ENCODE data around the gene RTN4RL1. TPM values are rescaled to one million over a fixed set of nuclear protein-coding genes. Genes with fewer than 3 reads are reported as not detected.

Gene RTN4RL1
- total and polyA plus RNA-seq, 11 donors = 1.7 to 4.9 (median 2.7) TPM

DNA sequence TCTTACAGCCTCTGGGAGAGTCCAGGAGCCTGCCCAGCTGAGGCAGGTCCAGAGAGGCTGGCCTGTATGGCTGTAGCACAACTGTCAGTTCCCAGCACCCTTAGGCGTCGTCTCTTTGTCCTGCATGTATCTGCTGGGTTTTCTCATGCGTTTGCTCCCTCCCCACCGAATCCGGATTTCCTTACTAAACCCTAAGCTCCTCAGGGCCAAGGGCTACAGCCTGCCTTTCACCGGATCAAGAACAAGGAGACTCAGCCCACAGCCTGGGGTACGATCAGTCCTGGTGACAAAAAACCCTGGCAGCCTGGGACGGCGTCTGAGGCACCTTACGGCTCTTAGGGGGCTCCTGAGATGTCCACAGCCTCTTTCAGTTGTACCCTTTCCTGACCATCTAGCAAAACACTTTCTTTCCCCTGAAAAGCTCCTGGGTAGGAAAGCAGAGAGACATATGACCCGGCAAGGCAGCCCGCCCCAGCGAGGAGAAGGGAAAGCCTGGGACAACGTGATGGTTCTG lies 42.0 kb upstream of the RTN4RL1 start:
- peak in 2 of 4 donors; percentile 0 to 13 for ATAC-seq
- Histone ChIP-seq H3K9me3 (no peaks in the 10 kb centered on the region), H3K4me1 (peaks cover 11 to 94% (median 83%) of the 10 kb centered on the region in 12 donors), H3K27ac (peak overlapping the region; percentile 67 to 98 (median 88)), H3K4me3 (no peak overlapping the region), H3K27me3 (no peaks in the 10 kb centered on the region), H3K36me3 (peaks cover 0 to 53% (median 18%) of the 10 kb centered on the region in 9 donors)
- TF ChIP-seq, protein P1, sequence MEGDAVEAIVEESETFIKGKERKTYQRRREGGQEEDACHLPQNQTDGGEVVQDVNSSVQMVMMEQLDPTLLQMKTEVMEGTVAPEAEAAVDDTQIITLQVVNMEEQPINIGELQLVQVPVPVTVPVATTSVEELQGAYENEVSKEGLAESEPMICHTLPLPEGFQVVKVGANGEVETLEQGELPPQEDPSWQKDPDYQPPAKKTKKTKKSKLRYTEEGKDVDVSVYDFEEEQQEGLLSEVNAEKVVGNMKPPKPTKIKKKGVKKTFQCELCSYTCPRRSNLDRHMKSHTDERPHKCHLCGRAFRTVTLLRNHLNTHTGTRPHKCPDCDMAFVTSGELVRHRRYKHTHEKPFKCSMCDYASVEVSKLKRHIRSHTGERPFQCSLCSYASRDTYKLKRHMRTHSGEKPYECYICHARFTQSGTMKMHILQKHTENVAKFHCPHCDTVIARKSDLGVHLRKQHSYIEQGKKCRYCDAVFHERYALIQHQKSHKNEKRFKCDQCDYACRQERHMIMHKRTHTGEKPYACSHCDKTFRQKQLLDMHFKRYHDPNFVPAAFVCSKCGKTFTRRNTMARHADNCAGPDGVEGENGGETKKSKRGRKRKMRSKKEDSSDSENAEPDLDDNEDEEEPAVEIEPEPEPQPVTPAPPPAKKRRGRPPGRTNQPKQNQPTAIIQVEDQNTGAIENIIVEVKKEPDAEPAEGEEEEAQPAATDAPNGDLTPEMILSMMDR (IDR thresholded peaks at IDR 0.05) = no peak
- TF ChIP-seq POLR2A (IDR thresholded peaks at IDR 0.05) = no peak
- no peak for DNase-seq
- intact Hi-C loops (cut with DNase I) = loop anchor here in 1 of 10 donors (5.0 kb wide), 1 partner anchor 110 kb away; no protein-coding TSS in a partner anchor
- 45 to 66% (median 57%) methylated on average over 12 to 14 of the region's 14 CpGs for WGBS, 4 donors

GRCh38 chr17:2065949-2066400 lies 40.8 kb upstream of the RTN4RL1 start:
- peaks cover 9 to 94% (median 83%) of the 10 kb centered on the region in 12 donors for H3K4me1 ChIP-seq
- DNase-seq (no peak), ATAC-seq (no peak)
- peaks cover 0 to 60% (median 27%) of the 10 kb centered on the region in 9 donors for H3K36me3 ChIP-seq
- TF ChIP-seq, protein P1 (IDR thresholded peaks at IDR 0.05) = no peak
- no peak for TF ChIP-seq POLR2A (IDR thresholded peaks at IDR 0.05)
- no peak overlapping the region for H3K4me3 ChIP-seq
- intact Hi-C loops (cut with DNase I) = loop anchor here in 1 of 10 donors (5.0 kb wide), 1 partner anchor 111 kb away; no protein-coding TSS in a partner anchor
- WGBS, 4 donors = 70 to 79% (median 73%) methylated on average over 10 of the region's 10 CpGs
- peak overlapping the region in 11 of 12 donors; percentile 67 to 98 (median 93) for H3K27ac ChIP-seq
- H3K9me3 ChIP-seq = no peaks in the 10 kb centered on the region
- no peaks in the 10 kb centered on the region for H3K27me3 ChIP-seq

DNA sequence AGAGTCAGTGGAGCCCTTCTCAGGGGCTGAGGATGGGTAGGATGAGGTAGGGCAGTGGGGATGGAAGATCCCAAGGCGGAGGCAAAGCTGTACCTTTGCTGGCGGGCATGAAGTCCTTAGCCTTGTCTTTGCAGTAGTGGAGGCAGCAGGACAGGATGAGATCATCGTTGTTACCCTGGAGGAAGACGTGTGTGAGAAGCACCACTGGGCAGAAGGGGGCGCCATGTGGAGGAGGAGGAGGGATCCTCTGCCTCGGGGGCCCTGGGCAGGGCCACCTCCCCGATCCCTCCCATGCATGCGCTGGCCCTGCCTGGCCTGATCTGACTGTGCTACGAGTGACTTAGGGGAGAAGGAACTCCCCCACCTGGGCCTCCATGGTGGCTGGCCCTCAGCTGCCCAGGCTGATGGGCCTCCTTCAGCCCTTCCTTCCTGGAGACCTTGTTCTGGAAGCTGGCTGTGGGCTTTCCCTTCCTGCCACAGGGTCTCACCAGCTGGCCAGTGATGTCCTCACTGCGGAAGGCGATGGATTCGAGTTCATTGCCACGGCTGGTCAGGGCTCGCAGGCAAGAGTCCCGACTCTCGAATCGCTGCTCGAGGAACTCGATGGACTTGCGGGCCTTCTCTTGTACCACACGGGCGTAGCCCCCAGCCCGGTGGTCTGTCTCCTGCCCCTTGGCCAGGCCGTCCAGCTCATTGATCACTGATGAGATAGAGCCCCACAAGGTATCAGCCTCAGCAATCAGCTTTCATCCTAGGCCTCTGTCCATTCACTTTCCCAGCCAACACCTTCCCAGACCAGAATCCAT lies 40.0 kb upstream of the RTN4RL1 start:
- ATAC-seq = peak in 3 of 4 donors; percentile 8 to 31 (median 17)
- TF ChIP-seq POLR2A (IDR thresholded peaks at IDR 0.05) = no peak
- TF ChIP-seq, protein P1 (IDR thresholded peaks at IDR 0.05) = peak in 9 of 12 donors; percentile 5 to 56 (median 23)

More for the DNA sequence above, 40.0 kb upstream of the RTN4RL1 start:
- peaks cover 0 to 67% (median 35%) of the 10 kb centered on the region in 9 donors for H3K36me3 ChIP-seq
- peaks cover 0 to 6% (median 0%) of the 10 kb centered on the region in 9 donors for H3K27me3 ChIP-seq
- no peaks in the 10 kb centered on the region for H3K9me3 ChIP-seq
- intact Hi-C loops (cut with DNase I) = loop anchor here in 6 of 10 donors (5.0 kb wide), 2 partner anchors 107 to 112 kb away; no protein-coding TSS in a partner anchor
- DNase-seq = peak in 4 of 5 donors; percentile 57 to 79 (median 66)
- H3K4me3 ChIP-seq = no peak overlapping the region
- peaks cover 3 to 94% (median 85%) of the 10 kb centered on the region in 12 donors for H3K4me1 ChIP-seq
- H3K27ac ChIP-seq = peak overlapping the region in 11 of 12 donors; percentile 67 to 98 (median 93)
- WGBS, 4 donors = 68 to 78% (median 77%) methylated on average over 13 to 24 of the region's 24 CpGs

Measured in heart left ventricle (tissue), 16 donors.